GM23248 (cell line): Measurements from ENCODE around the gene CRLF3. TPM values are rescaled to one million over a fixed set of nuclear protein-coding genes. Genes with fewer than 3 reads are reported as not detected.
"Not testable (repeated sequence)": the region's sequence is repeated elsewhere in the genome, so short reads cannot be mapped to it uniquely, and the experiment has no call there.

ENCODE experiments used
- DNase-seq: peaks from one replicate; pipeline ENCODE4 v3.0.0-alpha.2; 2015
- H2AFZ ChIP-seq: fragments of 200-600 bp; sonication (generic); 2 replicates; pipeline ENCODE4 v1.6.1; 2016; ENCODE audit warnings: antibody characterized with exemption
- H3F3A ChIP-seq: fragments of 200-600 bp; sonication (generic); 2 replicates; pipeline ENCODE4 v1.6.1; 2016; ENCODE audit warnings: mild to moderate bottlenecking, antibody characterized with exemption, mixed run types; ENCODE audit not compliant: insufficient read depth
- H3K27ac ChIP-seq: fragments of 200-600 bp; sonication (generic); 2 replicates; pipeline ENCODE4 v1.5.1; 2016; ENCODE audit warnings: mild to moderate bottlenecking
- H3K27me3 ChIP-seq: fragments of 200-600 bp; sonication (generic); replicated peaks from 2 replicates; pipeline ENCODE4 v1.6.1; 2016; ENCODE audit warnings: mild to moderate bottlenecking; ENCODE audit not compliant: insufficient read depth
- H3K36me3 ChIP-seq: fragments of 200-600 bp; sonication (generic); 2 replicates; pipeline ENCODE4 v1.6.1; 2016; ENCODE audit warnings: low read depth, mild to moderate bottlenecking
- H3K4me1 ChIP-seq: fragments of 200-600 bp; sonication (generic); 2 replicates; pipeline ENCODE4 v1.6.1; 2016; ENCODE audit warnings: mild to moderate bottlenecking; ENCODE audit not compliant: insufficient read depth
- H3K4me2 ChIP-seq: fragments of 200-600 bp; sonication (generic); one replicate; pipeline ENCODE4 v1.6.1; 2016; ENCODE audit warnings: mild to moderate bottlenecking; ENCODE audit not compliant: unreplicated experiment
- H3K4me3 ChIP-seq: fragments of 200-600 bp; sonication (generic); 2 replicates; pipeline ENCODE4 v1.5.1; 2016; ENCODE audit warnings: mild to moderate bottlenecking
- H3K79me2 ChIP-seq: fragments of 200-600 bp; sonication (generic); 2 replicates; pipeline ENCODE4 v1.6.1; 2016; ENCODE audit warnings: mild to moderate bottlenecking; ENCODE audit not compliant: insufficient read depth
- H3K9ac ChIP-seq: fragments of 200-600 bp; sonication (generic); 2 replicates; pipeline ENCODE4 v1.6.1; 2016; ENCODE audit warnings: mild to moderate bottlenecking
- H3K9me2 ChIP-seq: fragments of 200-600 bp; sonication (generic); 2 replicates; pipeline ENCODE4 v1.6.1; 2016; ENCODE audit warnings: mixed run types, mild to moderate bottlenecking, moderate library complexity; ENCODE audit not compliant: insufficient read depth
- H3K9me3 ChIP-seq: fragments of 200-600 bp; sonication (generic); one replicate; pipeline ENCODE4 v1.6.1; 2017; ENCODE audit warnings: low read depth
- H4K20me1 ChIP-seq: fragments of 200-600 bp; sonication (generic); 2 replicates; pipeline ENCODE4 v1.6.0; 2016; ENCODE audit not compliant: insufficient read depth
- EZH2 ChIP-seq: fragments of 200-600 bp; sonication (generic); IDR thresholded peaks from 2 replicates; pipeline ENCODE4 v1.6.1; 2018; ENCODE audit warnings: antibody characterized with exemption, mild to moderate bottlenecking; ENCODE audit not compliant: insufficient read depth, poor library complexity, severe bottlenecking
- EZH2phosphoT487 ChIP-seq: fragments of 200-600 bp; sonication (generic); IDR thresholded peaks from 2 replicates; pipeline ENCODE4 v1.6.1; 2018; ENCODE audit warnings: antibody characterized with exemption, moderate library complexity, mild to moderate bottlenecking, low read depth; ENCODE audit not compliant: insufficient read depth
- WGBS, 2 experiments: methylation state at CpG; one replicate each; pipeline ENCODE4 v1.1.6; 2015 to 2017; ENCODE audit warnings: low lambda C conversion rate in 2 of 2, low coverage in 1 of 2; ENCODE audit errors: missing lambda C conversion rate in 2 of 2; 5-methylcytosine and 5-hydroxymethylcytosine counted together
- in situ Hi-C: fragments of 300-500 bp; cut with MboI; formaldehyde crosslinking; loops from 2 replicates; pipeline ENCODE4 v1.15.0; 2020
- polyA plus RNA-seq: library from polyadenylated mRNA; unstranded; fragments of >200 nt; fragmentation: Nextera tagmentation; extraction: Ambion mirVana; gene quantifications from 2 replicates; pipeline ENCODE4 v1.2.1, GENCODE V29; 2016
- total RNA-seq: library from RNA; depleted of rRNA; stranded (reverse); fragments of >200 nt; shearing (Covaris generic); gene quantifications from 2 replicates; pipeline ENCODE4 v1.2.3, GENCODE V29; 2014

The CRLF3 gene
- total and polyA plus RNA-seq, 2 experiments from 2014 or later = 13.2 to 14.4 TPM

DNA sequence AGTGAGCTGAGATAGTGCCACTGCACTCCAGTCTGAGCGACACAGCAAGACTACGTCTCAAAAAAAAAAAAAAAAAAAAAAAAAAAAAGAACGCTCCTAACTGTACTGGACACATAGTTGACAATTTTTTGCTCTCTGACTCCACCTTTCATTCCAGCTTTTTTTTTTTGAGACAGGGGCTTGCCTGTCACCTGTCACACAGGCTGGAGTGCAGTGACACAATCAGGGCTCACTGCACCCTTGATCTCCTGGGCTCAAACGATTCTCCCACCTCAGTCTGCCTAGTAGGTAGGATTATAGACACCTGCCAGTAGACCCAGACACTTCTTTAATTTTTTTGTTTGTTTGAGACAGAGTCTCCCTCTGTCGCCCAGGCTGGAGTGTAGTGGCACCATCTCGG lies 2.6 kb upstream of the CRLF3 start:
- H3K9ac ChIP-seq = no peak overlapping the region
- no peaks in the 10 kb centered on the region for H3K9me2 ChIP-seq
- H3K27me3 ChIP-seq = no peaks in the 10 kb centered on the region
- no peak overlapping the region for H3K27ac ChIP-seq
- DNase-seq = no peak
- H3K79me2 ChIP-seq = peaks cover 25% of the 10 kb centered on the region
- peaks cover 8% of the 10 kb centered on the region for H3K4me1 ChIP-seq
- in situ Hi-C loops = no loop called here
- no peak overlapping the region for H3K4me2 ChIP-seq
- no peaks in the 10 kb centered on the region for H3K9me3 ChIP-seq
- no peak overlapping the region for H2AFZ ChIP-seq
- H3K4me3 ChIP-seq = no peak overlapping the region
- TF ChIP-seq EZH2 (no peak), EZH2phosphoT487 (no peak)
- no peaks in the 10 kb centered on the region for H3K36me3 ChIP-seq
- H3F3A ChIP-seq = peaks cover 7% of the 10 kb centered on the region; the same call in 1 of the 2 replicates
- H4K20me1 ChIP-seq = no peaks in the 10 kb centered on the region
- WGBS, 2 experiments = 86 to 87% methylated on average over 6 of the region's 6 CpGs

DNA sequence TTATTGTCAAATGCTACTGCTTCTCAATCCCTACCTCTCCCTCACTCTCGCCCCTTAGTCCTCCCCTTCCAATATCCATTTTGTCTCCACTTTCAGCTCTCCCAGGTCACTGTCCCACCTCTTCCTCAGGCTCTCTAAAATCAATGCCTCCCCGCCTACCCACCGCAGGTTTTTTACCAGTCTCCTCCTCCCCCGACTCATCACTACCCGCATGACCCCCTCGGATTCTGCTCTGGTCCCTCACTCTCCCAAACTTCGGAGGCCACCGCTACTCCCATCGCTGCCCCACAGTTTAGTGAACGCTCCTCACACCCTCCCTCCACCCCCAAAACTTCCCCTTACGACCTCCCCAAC lies 513 bp downstream of the CRLF3 start:
- Histone ChIP-seq H3K27ac (peak overlapping the region; percentile 55), H4K20me1 (no peaks in the 10 kb centered on the region), H3K9me3 (no peaks in the 10 kb centered on the region), H3K4me1 (peaks cover 15% of the 10 kb centered on the region), H3K36me3 (no peaks in the 10 kb centered on the region), H3K4me3 (peak overlapping the region; percentile 97), H3K79me2 (peaks cover 54% of the 10 kb centered on the region), H3K9ac (peak overlapping the region; percentile 88), H2AFZ (peak overlapping the region; percentile 99), H3K27me3 (no peaks in the 10 kb centered on the region), H3F3A (peaks cover 13% of the 10 kb centered on the region; the same call in 1 of the 2 replicates), H3K9me2 (no peaks in the 10 kb centered on the region), H3K4me2 (peak overlapping the region; percentile 80)
- WGBS, 2 experiments = 1 to 6% methylated on average over 7 to 11 of the region's 11 CpGs
- no peak for TF ChIP-seq EZH2phosphoT487
- no peak for TF ChIP-seq EZH2
- peak; percentile 50 for DNase-seq
- in situ Hi-C loops = no loop called here

DNA sequence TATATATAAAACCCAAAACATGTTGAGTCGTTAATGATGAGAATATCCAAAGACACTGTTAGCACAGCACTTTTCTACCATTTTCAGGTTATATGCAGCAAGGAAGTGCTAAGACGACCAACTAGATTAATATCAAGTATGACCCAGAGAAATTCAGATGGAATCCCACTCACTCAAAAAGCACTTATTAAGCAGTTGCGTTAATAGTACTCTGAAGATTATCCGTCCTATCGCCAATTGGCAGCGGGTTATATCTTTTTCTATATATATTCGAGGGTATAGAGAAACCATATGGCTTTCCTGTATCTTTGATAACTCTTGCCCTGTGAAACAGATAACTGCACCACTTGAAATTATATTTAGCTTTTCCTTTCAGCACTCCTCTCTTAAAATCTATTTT lies 1.1 kb downstream of the CRLF3 start:
- peak overlapping the region; percentile 97 for H3K4me3 ChIP-seq
- H3K4me1 ChIP-seq = peaks cover 15% of the 10 kb centered on the region
- H3K36me3 ChIP-seq = no peaks in the 10 kb centered on the region
- peak overlapping the region; percentile 55; the same call in 1 of the 2 replicates for H3K27ac ChIP-seq
- peak overlapping the region; percentile 88 for H3K9ac ChIP-seq
- in situ Hi-C loops = no loop called here
- H3K27me3 ChIP-seq = no peaks in the 10 kb centered on the region
- peak overlapping the region; percentile 99 for H2AFZ ChIP-seq
- TF ChIP-seq EZH2phosphoT487 (no peak), EZH2 (no peak)
- DNase-seq = no peak
- H3K9me2 ChIP-seq = no peaks in the 10 kb centered on the region
- no peaks in the 10 kb centered on the region for H4K20me1 ChIP-seq
- peaks cover 59% of the 10 kb centered on the region for H3K79me2 ChIP-seq
- peaks cover 13% of the 10 kb centered on the region; the same call in 1 of the 2 replicates for H3F3A ChIP-seq
- peak overlapping the region; percentile 80 for H3K4me2 ChIP-seq
- no peaks in the 10 kb centered on the region for H3K9me3 ChIP-seq
- 67 to 69% methylated on average over 7 of the region's 7 CpGs for WGBS, 2 experiments

DNA sequence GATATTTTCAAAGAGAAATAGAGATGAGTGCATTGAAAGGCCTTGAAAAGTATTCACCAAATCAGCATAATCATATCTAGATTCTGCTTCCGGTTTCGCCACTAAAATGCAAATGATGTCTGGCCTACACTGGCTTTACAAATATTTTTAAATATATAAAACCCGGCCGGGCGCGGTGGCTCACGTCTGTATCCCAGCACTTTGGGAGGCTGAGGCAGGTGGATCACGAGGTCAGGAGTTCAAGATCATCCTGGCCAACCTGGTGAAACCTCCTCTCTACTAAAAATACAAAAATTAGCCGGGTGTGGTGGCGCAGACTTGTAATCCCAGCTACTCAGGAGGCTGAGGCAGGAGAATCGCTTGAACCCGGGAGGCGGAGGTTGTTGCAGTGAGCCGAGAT lies 1.6 kb downstream of the CRLF3 start:
- WGBS, 2 experiments = 91 to 93% methylated on average over 14 of the region's 14 CpGs
- H3K79me2 ChIP-seq = peaks cover 64% of the 10 kb centered on the region

More for the DNA sequence above, 1.6 kb downstream of the CRLF3 start:
- H3K27me3 ChIP-seq, H2AFZ ChIP-seq, H3K9me2 ChIP-seq, H3K36me3 ChIP-seq, in situ Hi-C loops, H3K27ac ChIP-seq, H3K9me3 ChIP-seq, H3K9ac ChIP-seq, H3K4me3 ChIP-seq, DNase-seq, H4K20me1 ChIP-seq: not testable (repeated sequence)
- Histone ChIP-seq H3F3A (peaks cover 13% of the 10 kb centered on the region; the same call in 1 of the 2 replicates), H3K4me2 (peak overlapping the region; percentile 23), H3K4me1 (peaks cover 15% of the 10 kb centered on the region)
